NCI-H2029 (cell line): ENCODE data around the gene EHBP1.

ENCODE experiments used
- DNase-seq: peaks from one replicate; lab custom pipeline; 2025; lab: John Stamatoyannopoulos, UW

EHBP1 gene

DNA sequence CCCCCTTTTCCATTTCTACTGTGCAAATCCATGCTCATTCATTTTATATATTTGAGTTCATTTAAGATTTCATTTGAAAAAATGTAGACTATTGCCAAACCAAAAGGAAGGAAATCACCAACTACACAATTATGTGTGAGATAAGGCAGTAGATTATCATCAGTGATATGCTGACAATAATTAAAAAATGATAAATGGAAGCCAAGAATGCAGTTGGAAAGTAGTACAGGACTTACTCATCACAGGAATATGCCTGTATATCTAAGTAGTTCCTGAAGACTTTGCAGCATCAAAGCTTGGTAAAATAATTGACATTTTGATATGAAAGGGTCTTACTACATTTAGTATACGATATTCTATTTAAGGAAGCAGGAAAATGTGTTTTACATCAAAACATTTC is 179.0 kb downstream of the EHBP1 start:
- DNase-seq, result no peak

DNA sequence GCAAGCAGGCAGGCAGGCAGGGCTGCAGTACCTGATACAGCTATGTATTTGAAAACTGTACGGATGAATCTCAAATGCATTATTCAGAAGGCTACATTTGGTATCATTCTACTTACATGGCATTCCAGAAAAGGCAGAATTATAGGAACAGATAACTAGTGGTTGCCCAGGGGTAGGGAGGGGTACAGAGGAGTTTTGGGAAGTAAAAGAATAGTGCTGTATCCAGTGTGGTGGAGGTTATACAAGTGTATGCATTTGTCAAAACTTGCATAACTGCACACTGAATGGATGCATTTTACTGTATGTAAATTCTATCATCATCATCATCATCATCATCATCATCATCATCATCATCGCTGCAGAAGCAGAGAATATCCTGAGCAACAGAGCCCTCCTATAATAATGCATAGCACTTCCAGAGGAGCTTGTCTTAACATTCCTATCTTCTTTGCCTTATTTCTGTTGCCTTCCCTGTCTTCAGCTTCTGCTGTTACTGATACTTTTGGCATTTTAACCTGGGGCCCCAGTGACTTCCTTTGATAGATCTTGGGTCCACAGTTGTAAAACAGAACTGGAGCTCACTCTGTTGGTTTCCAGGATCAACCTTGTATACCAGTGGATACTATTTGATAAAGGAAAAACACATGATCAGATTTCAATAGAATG is 189.6 kb downstream of the EHBP1 start:
- no peak for DNase-seq

DNA sequence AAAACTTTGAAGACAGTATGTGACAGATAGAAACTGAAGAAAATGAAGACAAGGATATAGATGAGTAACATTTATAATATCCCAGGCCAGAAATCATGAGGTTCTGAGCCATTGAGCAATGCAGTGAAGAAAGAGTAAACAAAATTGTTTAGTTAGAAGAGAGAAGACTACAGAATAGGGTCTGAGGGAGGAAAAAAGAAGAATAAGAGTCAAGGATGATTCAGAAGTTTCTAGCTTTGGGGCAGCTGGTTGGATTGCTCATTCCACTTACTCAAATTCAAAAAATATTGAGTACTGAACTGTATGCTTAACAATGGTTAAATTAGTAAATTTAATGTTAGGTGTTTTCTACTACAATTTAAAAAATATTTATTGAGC is 190.1 kb downstream of the EHBP1 start:
- DNase-seq, result no peak

DNA sequence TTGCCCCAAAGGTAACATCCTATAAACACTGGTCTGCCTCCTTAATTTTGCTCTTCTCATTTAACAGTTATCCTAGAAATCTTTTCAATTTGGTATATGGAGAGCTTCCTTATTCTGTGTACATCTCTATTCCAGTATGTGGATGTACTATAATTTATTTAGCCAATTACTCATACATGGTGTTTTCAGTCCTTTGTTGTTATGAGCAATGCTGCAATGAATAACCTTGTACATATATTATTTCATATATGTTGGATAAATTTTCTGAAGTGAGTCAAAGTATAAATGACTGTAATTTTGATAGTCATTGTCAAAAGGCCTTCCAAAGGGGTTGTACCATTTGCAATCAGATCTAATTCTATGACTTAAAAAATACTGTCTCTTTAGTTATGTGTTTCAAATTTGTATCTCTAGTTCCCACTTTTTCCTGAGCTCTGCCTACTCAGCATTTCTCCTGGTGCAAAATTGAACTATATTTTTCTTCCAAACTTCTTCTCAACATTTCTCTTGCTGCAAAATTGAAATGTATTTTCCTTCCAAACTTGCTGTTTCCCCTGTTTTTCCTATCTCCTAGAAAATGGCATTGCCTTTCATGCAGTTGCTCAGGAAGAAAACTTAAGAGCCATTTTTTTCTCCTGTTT is 191.8 kb downstream of the EHBP1 start:
- no peak for DNase-seq

DNA sequence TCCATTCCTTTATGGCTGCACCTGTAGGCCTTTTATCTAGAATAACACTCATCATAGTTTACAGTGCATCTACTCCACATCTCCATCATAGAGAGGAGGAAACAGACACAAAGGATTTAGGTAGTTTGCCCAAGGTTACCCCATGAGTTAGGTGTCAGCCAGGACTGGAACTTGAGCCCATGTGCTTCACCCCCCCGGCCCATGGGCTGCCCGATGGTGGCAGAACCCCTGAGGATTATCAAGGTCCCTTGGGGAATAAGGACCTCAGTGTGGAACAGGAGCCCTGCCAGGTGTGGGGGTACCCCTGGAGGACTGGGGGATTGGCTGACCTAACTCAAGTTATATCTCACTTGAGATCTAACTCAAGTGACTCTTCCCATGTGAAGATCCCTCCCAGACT is 198.8 kb downstream of the EHBP1 start:
- no peak for DNase-seq

DNA sequence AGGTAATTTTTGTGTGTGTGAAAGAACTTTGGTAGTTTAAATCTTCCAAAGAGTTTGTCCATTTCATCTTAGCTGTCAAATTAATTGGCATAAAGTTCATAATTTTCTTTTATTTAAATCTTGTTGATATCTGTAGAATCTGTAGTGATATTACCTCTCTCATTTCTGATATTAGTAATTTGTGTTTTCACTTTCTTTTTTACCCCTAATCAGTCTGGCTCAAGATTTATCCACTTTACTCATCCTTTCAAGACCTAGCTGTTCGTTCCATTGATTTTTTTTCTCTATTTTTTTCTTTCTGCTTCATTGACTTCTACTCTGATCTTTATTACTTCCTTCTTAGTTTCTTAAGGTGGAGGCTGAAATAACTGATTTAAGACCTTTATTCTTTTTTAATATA is 202.6 kb downstream of the EHBP1 start:
- DNase-seq, result no peak

DNA sequence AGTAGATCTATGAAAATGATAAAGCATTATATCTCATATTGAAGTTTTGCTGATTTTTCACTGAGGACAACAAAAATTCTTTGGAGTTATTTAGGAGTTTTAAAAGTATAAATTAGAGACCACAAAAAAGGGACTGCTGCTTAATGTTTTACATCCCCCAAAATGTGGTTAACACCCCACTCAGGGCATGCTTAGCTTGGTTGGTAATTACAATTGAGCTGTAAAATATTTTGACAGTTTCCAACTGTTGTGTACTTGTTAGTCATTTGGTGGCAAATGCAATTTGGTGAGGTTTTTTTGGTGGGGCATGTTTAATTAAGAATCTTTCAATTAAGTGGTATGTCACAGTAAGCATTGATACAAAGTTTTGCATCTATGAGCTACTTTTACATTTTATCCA is 207.8 kb downstream of the EHBP1 start:
- DNase-seq, result no peak

DNA sequence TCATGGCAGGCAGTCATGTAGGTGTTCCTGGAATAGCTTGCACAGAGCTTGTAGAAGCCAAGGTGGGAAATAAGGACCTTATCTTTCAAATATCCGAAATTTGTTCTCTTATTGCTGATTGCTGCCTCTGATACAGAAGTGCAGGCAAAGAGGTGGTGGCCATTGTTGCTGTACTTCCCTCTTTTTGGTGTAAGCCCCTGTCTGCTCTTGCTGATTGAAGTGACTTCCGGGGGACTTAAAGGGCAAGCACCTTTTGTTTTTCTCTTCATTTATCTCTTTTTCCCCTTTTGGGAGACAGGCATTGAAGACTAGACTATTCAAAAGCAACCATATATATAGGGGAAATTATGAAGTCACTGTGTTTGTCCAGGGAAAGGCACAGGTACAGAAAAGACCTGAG is 213.5 kb downstream of the EHBP1 start:
- no peak for DNase-seq

DNA sequence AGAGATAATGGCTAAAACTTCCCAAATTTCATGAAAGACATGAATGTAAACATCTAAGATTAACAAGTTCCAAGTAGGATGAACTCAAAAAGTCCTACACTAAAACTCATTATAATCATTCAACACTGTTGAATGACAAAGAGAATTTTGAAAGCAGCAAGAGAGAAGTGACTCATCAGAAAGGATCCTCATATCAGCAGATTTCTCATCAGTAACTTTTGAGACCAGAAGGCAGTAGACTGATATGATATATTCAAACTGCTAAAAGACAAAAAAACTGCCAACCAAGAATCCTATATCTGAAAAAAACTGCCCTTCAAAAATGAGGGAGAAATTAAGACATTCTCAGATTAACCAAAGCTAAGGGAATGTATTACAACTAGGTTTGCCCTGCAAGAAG is 214.6 kb downstream of the EHBP1 start:
- no peak for DNase-seq

DNA sequence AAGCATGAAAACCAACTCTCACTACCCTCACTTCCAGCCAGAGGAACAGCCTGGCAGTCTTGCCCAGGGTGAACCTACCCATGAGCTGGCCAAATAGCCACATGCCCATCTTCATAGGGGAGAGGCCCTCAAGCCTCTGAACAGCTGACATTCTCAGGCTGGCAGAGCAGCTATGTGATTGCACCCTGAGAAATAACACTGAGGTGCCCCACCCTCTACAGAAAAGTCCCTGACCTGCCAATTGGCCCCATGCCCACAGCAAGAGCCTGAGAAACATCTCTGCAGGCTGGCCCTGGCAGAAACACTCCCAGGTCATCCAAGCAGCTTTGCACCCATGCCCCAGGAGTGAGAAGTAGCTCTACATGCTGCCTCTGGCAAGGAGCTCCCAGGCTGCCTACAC is 217.7 kb downstream of the EHBP1 start:
- no peak for DNase-seq

DNA sequence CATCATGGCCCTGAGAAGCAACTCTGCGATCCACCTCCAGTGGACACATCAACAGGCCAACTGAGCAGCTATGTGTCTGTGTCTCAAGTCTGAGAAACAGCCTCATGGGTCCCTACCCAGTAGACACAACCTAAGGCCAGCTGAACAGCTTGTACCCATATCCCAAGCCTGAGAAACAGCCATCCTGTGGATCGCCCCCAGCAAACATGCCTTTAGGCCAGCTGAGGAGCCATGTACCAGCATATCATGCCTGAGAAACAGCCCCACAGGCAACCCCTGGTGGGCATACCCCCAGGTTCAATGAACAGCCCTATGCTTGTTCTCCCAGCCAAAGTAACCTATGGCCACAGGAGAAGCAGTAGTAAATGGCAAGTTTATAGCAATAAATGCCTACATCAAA is 218.4 kb downstream of the EHBP1 start:
- no peak for DNase-seq

DNA sequence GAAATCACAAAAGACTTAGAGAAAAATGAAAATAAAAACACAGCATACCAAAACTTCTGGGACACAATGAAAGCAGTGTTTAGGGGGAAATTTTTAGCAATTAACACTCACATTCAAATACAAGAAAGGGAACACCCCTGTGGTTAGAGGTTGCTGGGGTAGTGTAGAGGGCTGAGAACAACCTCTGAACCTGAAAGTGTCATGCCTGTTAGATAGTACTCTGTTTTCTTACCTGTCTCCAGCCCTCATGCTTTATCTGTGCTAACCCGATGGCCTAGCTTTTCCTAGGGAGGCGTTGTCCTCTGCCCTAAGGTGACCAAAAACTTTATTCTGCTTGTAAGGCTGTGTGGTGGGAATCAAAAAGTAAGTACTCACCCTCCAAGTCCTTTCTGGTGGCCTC is 222.5 kb downstream of the EHBP1 start:
- DNase-seq, result no peak

DNA sequence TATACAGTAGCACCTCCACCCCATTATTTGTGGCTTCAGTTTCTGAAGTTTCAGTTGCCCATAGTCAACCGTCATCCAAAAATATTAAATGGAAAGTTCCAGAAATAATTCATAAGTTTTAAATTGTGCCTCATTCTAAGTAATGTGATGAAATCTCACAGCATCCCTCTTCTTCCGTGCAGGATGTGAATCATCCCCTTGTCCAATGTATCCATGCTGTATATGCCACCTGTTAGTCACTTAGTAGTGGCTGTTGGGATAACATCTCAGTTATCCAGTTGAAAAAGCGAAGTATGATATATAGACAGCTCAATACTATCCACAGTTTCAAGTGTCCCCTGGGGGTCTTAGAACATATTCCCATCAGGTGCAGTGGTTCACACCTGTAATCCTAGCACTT is 226.0 kb downstream of the EHBP1 start:
- no peak for DNase-seq

DNA sequence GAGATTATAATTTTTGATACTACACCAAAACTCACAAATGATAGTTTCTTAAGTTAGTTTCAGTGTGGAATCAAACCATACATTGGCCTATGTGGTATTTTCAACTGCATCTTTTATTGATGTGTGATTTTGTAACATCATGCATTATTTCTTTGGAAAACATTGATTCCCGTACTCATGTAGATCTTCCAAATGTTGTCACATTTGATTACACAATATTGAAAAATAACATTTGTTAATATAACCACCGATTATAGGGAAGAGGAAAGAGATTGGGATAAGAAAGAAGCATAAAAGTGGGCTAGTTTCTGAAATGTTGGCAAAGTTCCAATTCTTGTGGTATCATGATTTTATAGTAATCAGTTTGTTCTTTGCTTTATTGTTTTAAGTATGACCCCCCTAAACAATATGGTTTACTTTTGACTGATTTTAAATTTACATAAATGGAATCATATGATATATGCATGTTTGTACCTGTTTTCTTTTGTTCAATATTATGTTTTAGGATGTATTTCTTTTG is 227.9 kb downstream of the EHBP1 start:
- no peak for DNase-seq

DNA sequence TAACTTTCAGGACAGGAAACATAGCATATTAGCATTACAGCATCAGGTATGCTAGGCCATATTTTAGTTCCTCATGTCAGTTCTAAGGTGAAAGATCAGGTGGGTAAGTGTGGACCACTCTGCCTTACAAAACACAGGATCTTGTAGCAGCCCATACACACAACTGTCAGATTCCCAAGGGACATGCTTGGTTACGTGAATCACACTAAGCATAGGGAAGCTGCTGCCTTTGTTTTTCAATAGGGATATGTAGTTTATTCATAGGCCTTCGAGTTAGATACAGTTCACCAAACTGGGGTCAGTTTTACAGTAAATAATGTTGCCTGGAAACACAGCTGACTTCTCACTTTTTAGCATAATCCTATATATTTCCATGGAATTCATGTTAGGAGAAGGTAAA is 229.0 kb downstream of the EHBP1 start:
- DNase-seq, result no peak

DNA sequence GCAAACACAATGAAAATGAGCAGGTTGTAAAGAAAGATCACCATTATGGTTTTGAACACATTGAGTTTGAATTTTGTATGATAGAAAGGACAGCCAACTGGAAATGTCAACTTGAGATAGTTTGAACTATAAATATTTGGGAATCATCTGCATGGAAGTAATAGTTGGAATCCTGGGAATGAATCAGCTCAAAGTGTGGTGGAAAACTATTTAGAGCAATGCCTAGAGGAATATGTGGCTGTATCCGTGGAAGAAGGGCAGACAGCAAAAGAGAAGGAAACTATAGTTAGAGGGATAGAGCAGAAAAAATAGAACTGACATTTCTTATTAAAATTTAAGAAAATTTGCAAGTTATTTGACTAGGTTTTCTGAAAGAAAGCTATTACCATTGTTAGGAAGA is 232.6 kb downstream of the EHBP1 start:
- no peak for DNase-seq

DNA sequence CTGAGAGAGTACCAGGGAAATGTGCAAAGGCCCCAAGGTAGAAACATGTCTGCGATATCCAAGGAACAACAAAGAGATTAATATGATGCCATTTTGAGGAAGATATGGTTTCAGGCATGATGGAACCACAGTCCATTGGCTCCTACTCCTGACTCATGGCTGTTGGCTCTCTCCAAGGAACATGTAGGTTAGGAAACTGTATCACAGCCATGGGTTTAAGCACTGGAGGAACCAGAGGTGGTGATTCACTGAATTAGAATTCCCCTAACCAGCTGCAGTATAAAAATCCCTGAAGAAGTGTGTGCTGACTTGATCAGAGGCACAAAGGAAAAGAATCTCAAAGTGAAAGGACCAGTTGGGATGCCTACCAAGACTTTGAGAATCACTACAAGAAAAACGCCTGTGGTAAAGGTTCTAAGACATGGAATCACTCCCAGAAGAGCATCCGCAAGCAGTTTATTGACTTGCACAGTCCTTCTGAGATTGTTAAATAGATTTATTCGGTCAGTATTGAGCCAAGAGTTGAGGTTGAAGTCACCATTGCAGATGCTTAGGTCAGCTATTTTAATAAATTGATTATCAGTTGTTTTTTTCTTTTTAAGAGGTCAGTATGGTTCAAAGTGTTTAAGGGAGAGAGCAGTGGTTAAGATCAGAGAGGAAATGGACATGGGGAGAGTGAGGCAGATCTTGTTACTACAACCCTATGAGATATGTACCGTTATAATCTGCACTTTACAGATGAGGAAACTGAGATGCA is 234.4 kb downstream of the EHBP1 start:
- no peak for DNase-seq

DNA sequence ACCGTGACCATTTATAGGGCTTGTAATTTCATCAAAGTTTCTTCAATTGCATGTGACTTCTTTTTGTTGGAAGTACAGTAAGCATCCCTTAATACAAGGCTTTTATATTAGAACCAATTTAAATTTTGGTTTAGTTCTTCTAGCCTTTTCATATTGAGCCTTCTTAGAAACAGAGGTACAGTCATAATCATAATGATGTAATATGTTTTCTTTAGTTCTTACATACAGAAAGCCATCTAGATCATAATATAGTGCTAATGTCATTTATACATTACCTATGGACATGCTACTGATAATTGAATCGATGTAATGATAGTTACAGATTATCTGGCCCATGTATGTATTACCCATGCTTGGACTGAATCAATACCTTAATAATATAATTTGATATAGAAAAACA is 235.2 kb downstream of the EHBP1 start:
- no peak for DNase-seq

DNA sequence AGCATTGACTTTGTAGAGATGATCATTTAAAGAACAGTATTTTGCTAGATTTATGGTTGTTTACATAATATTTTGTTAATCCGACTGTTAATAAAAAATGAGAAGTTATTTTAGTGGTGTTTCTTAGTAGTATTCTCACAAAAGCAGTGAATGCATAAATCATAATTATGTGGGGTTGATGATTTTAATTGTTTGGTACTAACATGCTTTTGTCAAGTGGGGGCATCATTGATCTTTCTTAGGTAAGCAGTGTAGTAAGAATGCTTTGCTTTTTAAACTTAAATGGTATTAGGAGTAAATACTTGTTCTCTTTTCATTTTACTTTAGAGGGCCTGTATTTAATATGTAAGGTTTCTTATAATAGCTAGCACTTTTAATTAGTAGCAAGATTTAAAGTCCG is 235.9 kb downstream of the EHBP1 start:
- no peak for DNase-seq

DNA sequence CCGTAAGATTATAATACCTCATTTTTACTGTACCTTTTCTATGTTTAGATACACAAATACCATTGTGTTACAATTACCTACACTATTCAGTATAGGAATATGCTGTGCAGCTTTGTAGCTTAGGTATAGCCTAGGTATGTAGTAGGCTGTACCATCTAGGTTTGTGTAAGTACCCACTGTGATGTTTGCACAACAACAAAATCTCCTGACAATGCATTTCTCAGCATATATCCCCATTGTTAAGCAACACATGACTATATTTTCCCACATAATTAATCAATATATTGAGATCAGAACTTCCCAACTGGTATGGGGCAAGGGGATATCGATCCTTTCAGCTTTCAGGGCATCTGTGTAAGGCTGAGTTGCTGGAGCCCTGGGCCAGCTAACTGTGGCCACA is 238.8 kb downstream of the EHBP1 start:
- no peak for DNase-seq

DNA sequence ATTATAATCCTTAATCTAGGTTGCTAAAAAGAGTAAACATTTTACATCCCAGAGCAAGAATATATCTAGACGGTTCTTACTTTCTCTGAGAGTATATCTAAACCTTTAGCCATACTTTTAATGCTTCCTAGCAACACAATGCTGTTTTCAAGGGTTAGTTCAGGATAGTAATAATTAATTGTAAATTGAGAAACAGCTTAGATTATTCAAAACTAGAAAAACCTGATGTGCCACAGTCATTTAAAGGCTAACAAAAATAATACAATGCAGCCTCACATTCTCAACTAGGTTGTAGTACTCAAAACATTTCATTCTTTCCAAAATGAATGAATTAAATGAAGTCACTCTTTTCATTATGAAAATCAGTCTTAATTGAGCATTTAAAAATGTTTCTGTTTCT is 241.9 kb downstream of the EHBP1 start:
- DNase-seq, result no peak

DNA sequence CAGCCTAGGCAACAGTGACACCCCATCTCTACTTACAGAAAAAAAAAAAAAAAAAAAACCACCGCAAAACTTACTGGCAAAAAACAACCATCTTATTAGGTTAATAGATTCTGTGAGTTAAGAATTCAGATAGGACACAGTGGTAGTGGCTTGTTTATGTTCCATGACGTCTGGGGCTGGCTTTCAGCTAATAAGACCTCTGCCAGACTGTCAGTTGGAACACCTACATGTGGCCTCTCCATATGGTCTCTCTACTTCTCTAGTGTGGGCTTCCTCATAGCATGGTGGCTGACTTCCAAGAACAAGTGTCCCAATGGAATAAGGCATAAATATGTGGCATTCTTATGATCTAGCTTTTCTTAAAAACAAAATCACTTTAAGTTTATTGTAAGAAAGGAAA is 251.1 kb downstream of the EHBP1 start:
- DNase-seq, result no peak

DNA sequence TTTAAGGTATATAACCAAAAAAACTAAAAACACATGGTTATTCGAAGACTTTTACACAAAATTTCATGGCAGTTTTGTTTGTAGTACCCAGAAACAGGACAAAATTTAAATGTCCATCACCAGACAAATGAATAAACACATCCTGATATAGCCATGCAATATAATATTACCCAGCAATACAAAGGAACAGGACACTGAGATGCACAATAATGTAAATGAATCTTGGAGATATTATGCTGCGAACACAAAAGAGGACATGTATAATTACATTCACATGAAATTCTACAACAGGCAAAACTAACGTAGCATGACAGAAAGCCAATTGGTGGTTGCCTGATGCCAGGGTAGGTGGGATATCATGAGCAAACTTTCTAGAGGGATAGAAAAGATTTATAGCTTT is 252.7 kb downstream of the EHBP1 start:
- DNase-seq, result no peak
